B cell (primary cell): ENCODE data around the gene MYL4.

Experiments
- CTCF ChIP-seq: fragments of 200-600 bp; IDR thresholded peaks from one replicate; pipeline ENCODE4 v1.8.0; 2022; ENCODE audit warnings: antibody characterized with exemption, mild to moderate bottlenecking
- EZH2 ChIP-seq: IDR thresholded peaks from 2 replicates; pipeline ENCODE4 v1.6.1; 2012; ENCODE audit warnings: borderline replicate concordance, low read depth, mild to moderate bottlenecking, moderate library complexity, low read length; ENCODE audit not compliant: insufficient read depth, poor library complexity, severe bottlenecking

GRCh38 chr17:47219621-47220475, 10.7 kb downstream of the MYL4 start:
- no peak for TF ChIP-seq CTCF
- no peak for TF ChIP-seq EZH2
